Fibroblast of lung (primary cell): ENCODE measurements around the gene PC. TPM values are rescaled to one million over a fixed set of nuclear protein-coding genes. Genes with fewer than 3 reads are reported as not detected.

Experiments used
- DNase-seq, 2 donors: peaks; one replicate each; pipeline versions ENCODE4 v3.0.0 to v3.0.0-alpha.2; 2010; ENCODE audit warnings: low read depth in 2 of 2
- H2AFZ ChIP-seq: 2 replicates; pipeline ENCODE4 v1.5.1; 2012; ENCODE audit warnings: low read length, control low read depth, inconsistent platforms
- H3K27ac ChIP-seq: 2 replicates; pipeline ENCODE4 v1.5.1; 2011; ENCODE audit warnings: low read length, control low read depth; ENCODE audit not compliant: insufficient read depth
- H3K27me3 ChIP-seq: 2 replicates; pipeline ENCODE4 v1.5.1; 2011; ENCODE audit warnings: mild to moderate bottlenecking, low read length; ENCODE audit not compliant: control insufficient read depth, insufficient read depth
- H3K36me3 ChIP-seq: 2 replicates; pipeline ENCODE4 v1.5.1; 2011; ENCODE audit warnings: low read length; ENCODE audit not compliant: control insufficient read depth, insufficient read depth
- H3K4me1 ChIP-seq: 2 replicates; pipeline ENCODE4 v1.5.1; 2011; ENCODE audit warnings: low read length; ENCODE audit not compliant: control insufficient read depth, insufficient read depth; ENCODE audit errors: extremely low read depth
- H3K4me2 ChIP-seq: 2 replicates; pipeline ENCODE4 v1.5.1; 2011; ENCODE audit warnings: low read length, control low read depth; ENCODE audit not compliant: insufficient read depth; ENCODE audit errors: extremely low read depth
- H3K4me3 ChIP-seq, 4 experiments: fragments of 200-600 bp in 1 of 4; sonication (generic) in 1 of 4; replicated peaks in 1 of 4; 2 replicates each; pipeline ENCODE4 v1.5.1; 2011 to 2016; ENCODE audit warnings: low read length in 4 of 4, low read depth in 3 of 4, mild to moderate bottlenecking in 3 of 4, control low read depth in 2 of 4, inconsistent platforms in 1 of 4, mixed read lengths in 1 of 4; ENCODE audit not compliant: insufficient read depth in 1 of 4; ENCODE audit errors: control extremely low read depth in 1 of 4
- H3K79me2 ChIP-seq: 2 replicates; pipeline ENCODE4 v1.5.1; 2012; ENCODE audit warnings: mild to moderate bottlenecking, low read length, inconsistent platforms; ENCODE audit not compliant: control insufficient read depth, insufficient read depth
- H3K9ac ChIP-seq: 2 replicates; pipeline ENCODE4 v1.5.1; 2011; ENCODE audit warnings: mild to moderate bottlenecking, low read length, control low read depth; ENCODE audit not compliant: insufficient read depth
- H3K9me3 ChIP-seq: 2 replicates; pipeline ENCODE4 v1.5.1; 2012; ENCODE audit warnings: low read depth, low read length; ENCODE audit not compliant: control insufficient read depth, insufficient read depth
- H4K20me1 ChIP-seq: 2 replicates; pipeline ENCODE4 v1.5.1; 2011; ENCODE audit warnings: low read length; ENCODE audit not compliant: control insufficient read depth, insufficient read depth; ENCODE audit errors: extremely low read depth
- EZH2 ChIP-seq: IDR thresholded peaks from 2 replicates; pipeline ENCODE4 v1.5.1; 2012; ENCODE audit warnings: low read length, control low read depth, mild to moderate bottlenecking; ENCODE audit errors: missing control alignments
- polyA plus RNA-seq, 2 donors: library from polyadenylated mRNA; depleted of rRNA in 1 of 2; stranded (reverse) in 1 of 2; unstranded in 1 of 2; fragments of >200 nt; gene quantifications; 2 replicates each; pipeline ENCODE4 v1.2.1, GENCODE V29; 2011 to 2012; ENCODE audit warnings: missing spikeins in 1 of 2
- total RNA-seq: library from RNA; depleted of rRNA; stranded (reverse); fragments of >200 nt; gene quantifications from 2 replicates; pipeline ENCODE4 v1.2.1, GENCODE V29; 2014
- TF ChIP-seq, protein P1 (sequence below), 2 donors: IDR thresholded peaks in 1 of 2; conservative IDR thresholded peaks in 1 of 2; 1 replicate in 1 of 2; 2 replicates in 1 of 2; pipeline ENCODE4 v1.5.1; 2011 to 2012; ENCODE audit warnings: low read length in 2 of 2, control low read depth in 1 of 2, inconsistent platforms in 1 of 2, low read depth in 1 of 2, mild to moderate bottlenecking in 1 of 2

The PC gene
- total and polyA plus RNA-seq, 2 donors (not counting 1 experiment from before 2014, with no cell fraction given) = 5.1 to 22.8 TPM

DNA sequence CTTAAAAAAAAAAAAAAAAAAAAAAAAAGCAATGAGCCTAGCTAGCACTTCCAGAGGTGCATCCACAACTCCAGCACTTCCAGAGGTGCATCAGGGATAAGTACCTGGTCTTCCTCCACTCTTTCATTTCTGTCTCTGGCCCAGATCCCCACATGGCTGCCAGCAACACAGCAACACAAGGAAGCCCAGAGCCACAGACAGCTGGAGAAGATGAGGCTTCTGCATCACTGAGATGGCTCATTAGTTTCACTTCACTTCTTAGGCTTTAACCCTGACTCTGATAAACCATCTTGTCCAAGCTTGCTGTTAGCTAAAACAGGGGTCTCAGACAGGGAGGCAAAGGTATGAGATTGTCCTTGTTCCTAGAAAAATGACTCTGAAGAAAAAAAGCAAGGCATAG lies 35.6 kb downstream of the PC start:
- H3K27me3 ChIP-seq = no peaks in the 10 kb centered on the region
- TF ChIP-seq, protein P1, sequence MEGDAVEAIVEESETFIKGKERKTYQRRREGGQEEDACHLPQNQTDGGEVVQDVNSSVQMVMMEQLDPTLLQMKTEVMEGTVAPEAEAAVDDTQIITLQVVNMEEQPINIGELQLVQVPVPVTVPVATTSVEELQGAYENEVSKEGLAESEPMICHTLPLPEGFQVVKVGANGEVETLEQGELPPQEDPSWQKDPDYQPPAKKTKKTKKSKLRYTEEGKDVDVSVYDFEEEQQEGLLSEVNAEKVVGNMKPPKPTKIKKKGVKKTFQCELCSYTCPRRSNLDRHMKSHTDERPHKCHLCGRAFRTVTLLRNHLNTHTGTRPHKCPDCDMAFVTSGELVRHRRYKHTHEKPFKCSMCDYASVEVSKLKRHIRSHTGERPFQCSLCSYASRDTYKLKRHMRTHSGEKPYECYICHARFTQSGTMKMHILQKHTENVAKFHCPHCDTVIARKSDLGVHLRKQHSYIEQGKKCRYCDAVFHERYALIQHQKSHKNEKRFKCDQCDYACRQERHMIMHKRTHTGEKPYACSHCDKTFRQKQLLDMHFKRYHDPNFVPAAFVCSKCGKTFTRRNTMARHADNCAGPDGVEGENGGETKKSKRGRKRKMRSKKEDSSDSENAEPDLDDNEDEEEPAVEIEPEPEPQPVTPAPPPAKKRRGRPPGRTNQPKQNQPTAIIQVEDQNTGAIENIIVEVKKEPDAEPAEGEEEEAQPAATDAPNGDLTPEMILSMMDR (conservative IDR thresholded peaks at IDR 0.05 in 1 of 2, IDR thresholded peaks at IDR 0.05 in 1 of 2; ENCODE audit: low read depth in 1 of 2, low read length in 2 of 2) = no peak
- no peak for TF ChIP-seq EZH2
- H3K4me2 ChIP-seq = no peak overlapping the region
- H3K9me3 ChIP-seq = no peaks in the 10 kb centered on the region
- no peaks in the 10 kb centered on the region for H3K79me2 ChIP-seq
- H3K4me3 ChIP-seq = no peak overlapping the region
- H2AFZ ChIP-seq = no peak overlapping the region
- H3K4me1 ChIP-seq = no peaks in the 10 kb centered on the region
- H3K36me3 ChIP-seq = no peaks in the 10 kb centered on the region
- no peak overlapping the region for H3K9ac ChIP-seq
- H3K27ac ChIP-seq = no peak overlapping the region
- no peak for DNase-seq
- no peaks in the 10 kb centered on the region for H4K20me1 ChIP-seq

DNA sequence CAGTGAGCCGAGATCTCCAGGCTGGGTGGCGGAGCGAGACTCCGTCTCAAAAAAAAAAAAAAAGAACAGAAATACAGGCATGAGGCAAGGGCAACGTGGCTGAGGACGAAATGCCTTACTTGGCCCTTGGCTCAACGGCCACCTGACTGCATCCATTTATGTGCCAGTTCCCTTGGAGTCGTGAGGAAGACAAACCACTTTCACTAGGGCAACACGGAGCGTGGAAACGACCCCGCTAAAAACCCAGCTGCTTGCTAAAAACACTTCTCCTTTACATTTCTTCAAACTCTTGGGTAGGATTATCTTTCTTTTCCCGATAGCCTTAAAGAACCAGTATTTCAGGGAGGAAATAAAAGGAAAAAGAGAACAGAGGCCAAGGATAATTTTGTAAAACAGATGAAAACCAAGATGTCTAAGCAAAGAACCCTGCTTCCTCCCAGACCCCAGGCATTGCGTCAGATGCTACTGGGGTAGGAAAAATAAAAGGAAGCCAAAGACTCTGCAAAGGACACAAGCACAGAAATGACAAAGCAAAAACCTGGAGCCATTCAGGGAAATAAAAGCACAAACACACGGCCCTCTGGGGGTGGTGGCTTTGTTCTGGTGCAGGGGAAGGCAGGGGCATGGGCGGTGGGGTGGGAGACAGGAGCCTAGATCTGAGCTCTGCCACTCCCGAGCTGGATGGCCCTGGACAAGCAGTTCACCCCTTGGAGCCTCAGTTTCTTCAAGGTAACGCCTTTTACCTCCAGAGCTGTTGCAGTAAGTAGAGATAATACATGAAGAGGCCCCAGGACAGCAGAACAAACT lies 37.0 kb downstream of the PC start:
- no peaks in the 10 kb centered on the region for H3K36me3 ChIP-seq
- no peak overlapping the region for H3K27ac ChIP-seq
- H3K4me1 ChIP-seq = no peaks in the 10 kb centered on the region
- DNase-seq = no peak
- no peaks in the 10 kb centered on the region for H3K79me2 ChIP-seq
- H4K20me1 ChIP-seq = no peaks in the 10 kb centered on the region
- H2AFZ ChIP-seq = no peak overlapping the region
- H3K4me3 ChIP-seq = no peak overlapping the region
- no peak overlapping the region for H3K4me2 ChIP-seq
- H3K27me3 ChIP-seq = no peaks in the 10 kb centered on the region
- no peaks in the 10 kb centered on the region for H3K9me3 ChIP-seq
- no peak overlapping the region for H3K9ac ChIP-seq
- TF ChIP-seq, protein P1 (conservative IDR thresholded peaks at IDR 0.05 in 1 of 2, IDR thresholded peaks at IDR 0.05 in 1 of 2; ENCODE audit: low read depth in 1 of 2, low read length in 2 of 2) = no peak
- TF ChIP-seq EZH2 = no peak

DNA sequence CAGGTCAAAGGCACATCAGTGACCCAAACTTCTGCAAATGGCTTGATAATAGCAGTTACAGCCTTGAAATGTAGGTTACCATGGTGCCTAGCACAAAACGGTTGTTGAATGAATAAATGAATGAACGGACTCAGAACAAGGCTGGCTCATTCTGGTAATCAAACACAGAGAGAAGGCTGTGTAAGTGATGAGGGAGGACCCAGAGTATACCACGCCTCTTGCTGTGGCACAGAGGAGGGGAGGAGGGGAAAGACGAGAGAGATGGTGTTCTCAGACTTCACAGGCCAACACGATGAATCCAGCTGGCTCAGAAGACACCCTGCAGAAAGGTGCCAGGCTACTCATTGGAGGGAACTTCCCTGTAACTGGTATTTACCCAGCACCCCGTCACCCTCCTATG lies 38.3 kb downstream of the PC start:
- H3K36me3 ChIP-seq = no peaks in the 10 kb centered on the region
- H4K20me1 ChIP-seq = no peaks in the 10 kb centered on the region
- H3K4me2 ChIP-seq = no peak overlapping the region
- no peak for DNase-seq
- no peak overlapping the region for H2AFZ ChIP-seq
- no peak overlapping the region for H3K9ac ChIP-seq
- no peak overlapping the region for H3K4me3 ChIP-seq
- H3K27ac ChIP-seq = no peak overlapping the region
- no peaks in the 10 kb centered on the region for H3K79me2 ChIP-seq
- H3K4me1 ChIP-seq = no peaks in the 10 kb centered on the region
- no peak for TF ChIP-seq EZH2
- TF ChIP-seq, protein P1 (conservative IDR thresholded peaks at IDR 0.05 in 1 of 2, IDR thresholded peaks at IDR 0.05 in 1 of 2; ENCODE audit: low read depth in 1 of 2, low read length in 2 of 2) = no peak
- no peaks in the 10 kb centered on the region for H3K27me3 ChIP-seq
- no peaks in the 10 kb centered on the region for H3K9me3 ChIP-seq
